ENCODE measurements around the gene BLM.

The BLM gene

DNA sequence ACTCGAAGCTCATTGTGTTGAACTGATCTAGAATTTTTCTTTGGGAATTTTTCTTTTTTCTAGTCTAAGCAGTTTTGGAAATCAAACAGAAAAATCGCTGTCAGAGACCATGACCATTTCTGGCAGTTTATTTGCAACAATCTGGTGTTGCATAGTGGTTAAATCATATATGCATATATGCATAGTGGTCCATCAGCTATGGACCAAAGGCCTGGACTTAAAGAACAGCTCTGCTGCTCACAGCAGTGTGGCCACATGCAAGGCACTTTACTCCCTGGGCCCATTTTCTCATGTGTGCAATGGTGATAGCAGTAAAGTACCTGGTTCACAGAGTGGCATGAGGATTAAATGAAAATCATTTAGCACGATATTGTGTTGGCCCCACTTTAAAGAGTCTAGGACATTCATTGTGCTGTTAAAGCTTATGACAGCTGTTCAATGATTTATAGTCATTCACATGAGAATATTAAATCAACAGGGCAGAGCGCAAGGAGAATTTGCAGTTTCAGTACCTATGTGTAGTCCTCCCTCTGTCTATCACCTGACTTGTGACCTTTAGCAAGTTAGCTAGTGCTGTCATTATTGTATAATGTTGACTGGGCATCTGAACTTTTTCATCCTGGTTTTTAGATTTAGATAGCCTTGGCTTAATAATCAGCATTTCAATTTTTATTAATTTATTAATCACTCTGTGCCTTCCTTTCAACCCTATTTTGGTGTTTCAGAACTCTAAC is 46.4 kb downstream of the BLM start:
- no peak overlapping the region for H3K4me3 Mint-ChIP-seq
- H3K9me3 Mint-ChIP-seq, result no peaks in the 10 kb centered on the region
- peaks cover 2% of the 10 kb centered on the region for H3K4me1 Mint-ChIP-seq (ENCODE audit: low read depth)
- DNase-seq (ENCODE audit: low spot score), result no peak
- no peak overlapping the region for H3K27ac Mint-ChIP-seq
- no peaks in the 10 kb centered on the region for H3K27me3 Mint-ChIP-seq (ENCODE audit: low read depth)
- peaks cover 53% of the 10 kb centered on the region for H3K36me3 Mint-ChIP-seq (ENCODE audit: low read depth)

DNA sequence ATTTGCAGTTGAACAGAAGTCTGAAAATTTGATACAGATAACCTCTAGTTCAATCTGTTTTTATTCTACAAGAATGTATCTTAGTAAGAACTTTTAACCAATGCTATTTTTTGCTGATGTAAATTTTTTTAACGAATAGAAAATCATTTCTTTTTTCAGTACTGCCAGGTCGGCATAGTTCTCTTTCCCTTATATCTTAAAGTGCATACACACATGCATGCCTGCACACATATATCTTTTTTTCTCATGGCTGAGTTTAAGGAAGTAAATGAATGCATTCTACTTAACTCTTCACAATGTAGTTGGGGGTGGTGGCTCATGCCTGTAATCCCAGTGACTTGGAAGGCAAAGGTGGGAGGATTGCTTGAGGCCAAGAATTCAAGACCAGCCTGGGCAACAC is 48.4 kb downstream of the BLM start:
- H3K9me3 Mint-ChIP-seq, result no peaks in the 10 kb centered on the region
- peaks cover 2% of the 10 kb centered on the region for H3K4me1 Mint-ChIP-seq (ENCODE audit: low read depth)
- H3K27me3 Mint-ChIP-seq (ENCODE audit: low read depth), result no peaks in the 10 kb centered on the region
- no peak overlapping the region for H3K27ac Mint-ChIP-seq
- peaks cover 56% of the 10 kb centered on the region for H3K36me3 Mint-ChIP-seq (ENCODE audit: low read depth)
- no peak overlapping the region for H3K4me3 Mint-ChIP-seq
- DNase-seq (ENCODE audit: low spot score), result no peak

DNA sequence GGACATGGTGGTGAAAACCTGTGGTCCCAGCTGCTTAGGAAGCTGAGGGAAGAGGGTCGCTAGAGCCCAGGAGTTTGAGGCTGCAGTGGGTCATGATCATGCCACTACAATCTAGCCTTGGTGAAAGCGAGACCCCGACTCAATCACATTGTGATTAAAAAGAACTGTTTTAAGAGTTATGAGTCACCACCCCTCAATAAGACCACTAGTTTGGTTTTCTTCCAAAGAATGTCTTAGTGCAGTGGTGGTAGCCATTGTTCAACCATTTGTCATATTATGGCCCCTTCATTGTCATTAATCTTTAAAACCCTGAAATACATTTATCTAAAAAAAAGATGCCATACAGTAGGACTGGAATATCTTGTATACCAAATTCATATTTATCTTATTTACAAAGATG is 48.8 kb downstream of the BLM start:
- Mint-ChIP-seq H3K9me3 (no peaks in the 10 kb centered on the region), H3K27ac (no peak overlapping the region), H3K4me1 (ENCODE audit: low read depth) (peaks cover 2% of the 10 kb centered on the region), H3K36me3 (ENCODE audit: low read depth) (peaks cover 54% of the 10 kb centered on the region), H3K27me3 (ENCODE audit: low read depth) (no peaks in the 10 kb centered on the region), H3K4me3 (no peak overlapping the region)
- DNase-seq (ENCODE audit: low spot score), result no peak

DNA sequence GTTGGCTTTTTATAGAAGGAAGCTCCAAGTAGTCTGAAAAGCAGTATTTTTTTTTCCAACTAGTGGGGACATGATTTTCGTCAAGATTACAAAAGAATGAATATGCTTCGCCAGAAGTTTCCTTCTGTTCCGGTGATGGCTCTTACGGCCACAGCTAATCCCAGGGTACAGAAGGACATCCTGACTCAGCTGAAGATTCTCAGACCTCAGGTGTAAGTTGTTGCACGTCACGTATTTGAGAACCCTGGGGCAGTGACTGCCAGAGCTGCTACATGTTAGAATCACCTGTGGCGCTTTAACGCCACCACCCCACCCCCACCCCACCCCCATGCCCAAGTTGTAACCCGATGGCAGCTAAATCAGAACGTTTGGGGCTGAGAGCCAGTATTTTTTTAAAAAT is 52.2 kb downstream of the BLM start:
- Mint-ChIP-seq H3K4me1 (ENCODE audit: low read depth) (peaks cover 2% of the 10 kb centered on the region), H3K36me3 (ENCODE audit: low read depth) (peaks cover 49% of the 10 kb centered on the region), H3K4me3 (no peak overlapping the region), H3K9me3 (no peaks in the 10 kb centered on the region), H3K27ac (no peak overlapping the region), H3K27me3 (ENCODE audit: low read depth) (no peaks in the 10 kb centered on the region)
- no peak for DNase-seq (ENCODE audit: low spot score)

DNA sequence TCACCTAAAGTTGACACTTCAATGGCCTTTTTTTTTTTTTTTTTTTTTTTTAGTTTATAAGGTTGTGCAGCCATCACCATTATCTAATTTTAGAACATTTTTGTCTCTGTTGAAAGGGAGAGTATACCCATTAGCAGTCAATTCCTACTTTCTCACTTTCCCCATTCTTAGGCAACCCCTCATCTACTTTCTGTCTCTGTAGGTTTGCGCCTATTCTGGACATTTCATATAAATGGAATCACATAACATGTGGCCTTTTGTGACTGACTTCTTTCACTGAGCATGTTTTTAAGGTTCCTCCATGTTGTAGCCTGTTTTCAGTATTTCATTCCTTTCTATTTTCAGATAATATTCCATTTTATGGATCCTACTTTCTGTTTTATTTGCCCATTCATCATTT is 56.3 kb downstream of the BLM start:
- Mint-ChIP-seq H3K4me3 (no peak overlapping the region), H3K27ac (no peak overlapping the region), H3K27me3 (ENCODE audit: low read depth) (no peaks in the 10 kb centered on the region), H3K36me3 (ENCODE audit: low read depth) (peaks cover 50% of the 10 kb centered on the region), H3K4me1 (ENCODE audit: low read depth) (peaks cover 6% of the 10 kb centered on the region), H3K9me3 (no peaks in the 10 kb centered on the region)
- no peak for DNase-seq (ENCODE audit: low spot score)

DNA sequence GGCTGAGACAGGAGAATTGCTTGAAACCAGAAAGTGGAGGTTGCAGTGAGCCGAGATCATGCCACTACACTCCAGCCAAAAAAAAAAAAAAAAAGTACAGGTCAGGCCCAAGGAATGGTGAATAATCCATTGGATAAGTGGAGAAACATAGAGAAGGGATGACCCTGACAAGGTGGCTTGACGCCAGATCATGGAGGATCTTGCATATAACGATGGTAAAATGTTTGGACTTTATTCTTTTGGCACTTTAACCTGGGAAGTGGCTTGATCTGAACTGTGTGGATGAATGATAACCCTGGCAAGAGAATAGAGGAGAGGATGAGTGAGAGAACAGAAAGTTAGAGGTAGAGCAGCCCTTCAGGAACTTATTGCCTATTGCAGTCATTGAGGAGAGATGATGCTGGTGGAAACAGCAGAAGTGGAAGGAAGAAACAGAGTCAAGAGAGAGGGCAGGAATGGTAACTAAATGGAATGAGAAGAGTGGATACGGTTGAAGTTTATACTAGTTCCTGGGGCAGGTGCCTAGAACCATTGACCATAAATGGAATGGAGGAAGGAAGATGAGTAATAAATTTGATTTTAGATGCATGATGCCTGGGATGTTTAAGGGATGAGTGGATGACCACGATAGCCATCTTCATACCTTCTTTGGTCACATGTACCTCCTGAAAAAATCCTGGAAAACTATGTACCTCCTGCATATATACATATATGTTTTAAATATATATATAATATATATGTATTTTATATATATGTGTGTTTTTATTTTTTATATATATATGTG is 57.8 kb downstream of the BLM start:
- no peak for DNase-seq (ENCODE audit: low spot score)
- Mint-ChIP-seq H3K27me3 (ENCODE audit: low read depth) (no peaks in the 10 kb centered on the region), H3K36me3 (ENCODE audit: low read depth) (peaks cover 54% of the 10 kb centered on the region)

DNA sequence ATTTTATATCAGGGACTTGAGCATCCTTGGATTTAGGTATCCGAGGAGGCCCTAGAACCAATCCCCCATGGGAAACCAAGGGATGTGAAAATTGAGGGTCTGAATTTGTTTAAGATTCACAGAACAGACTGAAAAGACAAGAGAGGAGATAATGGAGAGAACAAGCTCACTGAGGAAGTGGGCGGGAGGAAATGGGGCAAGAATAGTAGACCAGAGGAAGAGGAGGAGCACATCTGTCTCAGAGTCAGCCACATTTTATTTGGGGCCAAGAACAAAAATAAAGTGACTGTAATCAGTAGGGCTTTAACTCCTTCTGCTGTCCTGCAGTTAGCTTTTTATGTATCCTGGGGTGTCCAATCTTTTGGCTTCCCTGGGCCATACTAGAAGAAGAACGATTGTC is 63.8 kb downstream of the BLM start:
- Mint-ChIP-seq H3K4me3 (peak overlapping the region; percentile 64), H3K36me3 (ENCODE audit: low read depth) (peaks cover 58% of the 10 kb centered on the region), H3K27ac (peak overlapping the region; percentile 80), H3K9me3 (peaks cover 5% of the 10 kb centered on the region), H3K4me1 (ENCODE audit: low read depth) (peaks cover 36% of the 10 kb centered on the region), H3K27me3 (ENCODE audit: low read depth) (no peaks in the 10 kb centered on the region)
- DNase-seq (ENCODE audit: low spot score), result peak; percentile 9

More for the DNA sequence above, 57.8 kb downstream of the BLM start:
- H3K27ac Mint-ChIP-seq, result peak overlapping the region; percentile 7
- no peak overlapping the region for H3K4me3 Mint-ChIP-seq
- peaks cover 12% of the 10 kb centered on the region for H3K4me1 Mint-ChIP-seq (ENCODE audit: low read depth)
- no peaks in the 10 kb centered on the region for H3K9me3 Mint-ChIP-seq

DNA sequence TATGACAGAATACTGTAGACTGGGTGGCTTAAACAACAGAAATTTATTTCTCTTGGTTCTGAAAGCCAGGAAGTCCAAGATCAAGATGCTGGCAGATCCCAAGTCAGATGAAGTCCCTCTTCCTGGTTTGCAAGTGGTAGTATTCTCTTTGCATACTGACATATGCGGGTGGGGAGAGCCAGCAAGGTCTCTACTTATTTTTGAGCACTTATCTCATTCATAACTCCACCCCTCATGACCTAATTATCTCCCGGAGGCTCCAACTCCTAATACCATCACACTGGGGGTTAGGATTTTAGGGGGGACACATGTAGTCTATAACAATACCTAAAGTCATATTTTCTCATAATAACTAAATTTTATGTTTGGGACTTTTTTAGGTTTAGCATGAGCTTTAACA is 65.3 kb downstream of the BLM start:
- H3K27ac Mint-ChIP-seq, result no peak overlapping the region
- H3K27me3 Mint-ChIP-seq (ENCODE audit: low read depth), result no peaks in the 10 kb centered on the region
- peaks cover 36% of the 10 kb centered on the region for H3K4me1 Mint-ChIP-seq (ENCODE audit: low read depth)
- no peak for DNase-seq (ENCODE audit: low spot score)
- H3K36me3 Mint-ChIP-seq (ENCODE audit: low read depth), result peaks cover 63% of the 10 kb centered on the region
- H3K4me3 Mint-ChIP-seq, result no peak overlapping the region
- peaks cover 5% of the 10 kb centered on the region for H3K9me3 Mint-ChIP-seq

DNA sequence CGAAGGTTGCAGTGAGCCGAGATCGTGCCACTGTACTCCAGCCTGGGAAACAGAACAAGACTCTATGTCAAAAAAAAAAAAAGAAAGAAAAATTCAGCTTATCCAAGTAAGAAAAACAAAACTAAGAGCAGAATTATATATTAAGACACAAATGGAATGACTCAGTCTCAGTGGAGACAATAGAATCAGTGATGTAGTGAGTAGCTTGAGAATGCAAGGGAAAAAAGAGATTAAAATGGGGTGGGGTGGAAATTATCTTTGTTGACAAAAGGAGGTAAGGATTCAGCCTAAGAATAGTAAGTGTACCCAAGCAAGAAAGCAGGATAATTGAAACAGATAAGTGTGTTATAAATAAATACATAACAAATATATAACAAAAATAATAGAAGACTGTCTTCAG is 70.7 kb downstream of the BLM start:
- H3K4me3 Mint-ChIP-seq, result no peak overlapping the region
- H3K9me3 Mint-ChIP-seq, result no peaks in the 10 kb centered on the region
- H3K27ac Mint-ChIP-seq, result no peak overlapping the region
- H3K36me3 Mint-ChIP-seq (ENCODE audit: low read depth), result peaks cover 53% of the 10 kb centered on the region
- DNase-seq (ENCODE audit: low spot score), result no peak
- no peaks in the 10 kb centered on the region for H3K27me3 Mint-ChIP-seq (ENCODE audit: low read depth)
- peaks cover 10% of the 10 kb centered on the region for H3K4me1 Mint-ChIP-seq (ENCODE audit: low read depth)

DNA sequence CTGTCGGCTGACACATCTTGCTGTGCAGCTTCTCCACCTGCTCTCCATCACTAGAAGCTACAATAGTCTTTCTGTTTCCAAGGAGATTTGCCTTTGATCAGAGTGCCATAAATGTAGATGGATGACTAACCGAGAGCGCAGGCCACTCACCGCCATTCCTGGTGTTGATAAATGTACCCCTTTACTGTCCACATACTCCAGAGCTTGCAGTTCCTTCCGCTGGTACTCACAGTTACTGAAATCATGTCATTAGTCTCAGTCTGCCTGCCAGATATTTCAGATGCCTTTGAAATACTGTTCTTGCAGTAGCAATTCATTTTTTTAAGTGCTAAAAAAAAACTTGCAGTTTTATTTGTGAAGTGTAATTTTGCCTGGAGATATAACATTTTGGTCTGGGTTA is 72.3 kb downstream of the BLM start:
- peak overlapping the region; percentile 15 for H3K27ac Mint-ChIP-seq
- H3K4me1 Mint-ChIP-seq (ENCODE audit: low read depth), result peaks cover 14% of the 10 kb centered on the region
- H3K27me3 Mint-ChIP-seq (ENCODE audit: low read depth), result no peaks in the 10 kb centered on the region
- H3K9me3 Mint-ChIP-seq, result no peaks in the 10 kb centered on the region
- DNase-seq (ENCODE audit: low spot score), result no peak
- H3K4me3 Mint-ChIP-seq, result no peak overlapping the region
- H3K36me3 Mint-ChIP-seq (ENCODE audit: low read depth), result peaks cover 59% of the 10 kb centered on the region

DNA sequence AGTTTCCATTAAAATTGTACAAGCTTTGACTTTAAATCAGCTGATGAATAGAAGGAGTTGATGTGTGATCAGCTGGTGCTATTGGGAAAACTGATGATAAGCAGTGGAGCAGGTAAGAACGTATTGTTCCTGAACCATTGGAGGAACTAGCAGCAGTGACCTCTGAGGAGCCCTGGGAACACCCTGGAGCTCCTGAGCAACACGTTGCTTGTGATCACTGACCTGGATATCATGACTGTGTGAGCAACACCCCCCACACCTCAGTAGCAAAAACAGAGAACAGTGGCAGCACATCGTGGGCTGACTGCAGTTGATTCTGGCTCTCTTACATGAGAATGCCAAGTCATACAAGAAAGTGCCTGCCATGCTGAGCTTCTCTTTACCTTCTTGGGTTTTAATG is 72.9 kb downstream of the BLM start:
- no peaks in the 10 kb centered on the region for H3K9me3 Mint-ChIP-seq
- no peak for DNase-seq (ENCODE audit: low spot score)
- H3K4me3 Mint-ChIP-seq, result no peak overlapping the region
- H3K27ac Mint-ChIP-seq, result no peak overlapping the region
- H3K27me3 Mint-ChIP-seq (ENCODE audit: low read depth), result no peaks in the 10 kb centered on the region
- H3K4me1 Mint-ChIP-seq (ENCODE audit: low read depth), result peaks cover 11% of the 10 kb centered on the region
- H3K36me3 Mint-ChIP-seq (ENCODE audit: low read depth), result peaks cover 60% of the 10 kb centered on the region

DNA sequence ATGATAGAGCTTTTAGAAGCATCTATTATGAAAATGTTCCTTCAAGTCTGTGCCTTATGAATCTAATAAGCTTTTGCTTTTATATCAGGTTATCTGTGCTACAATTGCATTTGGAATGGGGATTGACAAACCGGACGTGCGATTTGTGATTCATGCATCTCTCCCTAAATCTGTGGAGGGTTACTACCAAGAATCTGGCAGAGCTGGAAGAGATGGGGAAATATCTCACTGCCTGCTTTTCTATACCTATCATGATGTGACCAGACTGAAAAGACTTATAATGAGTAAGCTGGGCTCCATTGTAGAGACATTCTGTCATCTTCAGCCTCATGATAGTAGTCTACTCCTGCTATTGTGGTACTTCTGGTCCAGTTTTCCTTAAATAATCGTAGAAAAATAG is 73.4 kb downstream of the BLM start:
- H3K4me3 Mint-ChIP-seq, result no peak overlapping the region
- no peaks in the 10 kb centered on the region for H3K27me3 Mint-ChIP-seq (ENCODE audit: low read depth)
- no peak for DNase-seq (ENCODE audit: low spot score)
- H3K27ac Mint-ChIP-seq, result no peak overlapping the region
- H3K9me3 Mint-ChIP-seq, result no peaks in the 10 kb centered on the region
- H3K4me1 Mint-ChIP-seq (ENCODE audit: low read depth), result peaks cover 6% of the 10 kb centered on the region
- H3K36me3 Mint-ChIP-seq (ENCODE audit: low read depth), result peaks cover 59% of the 10 kb centered on the region

DNA sequence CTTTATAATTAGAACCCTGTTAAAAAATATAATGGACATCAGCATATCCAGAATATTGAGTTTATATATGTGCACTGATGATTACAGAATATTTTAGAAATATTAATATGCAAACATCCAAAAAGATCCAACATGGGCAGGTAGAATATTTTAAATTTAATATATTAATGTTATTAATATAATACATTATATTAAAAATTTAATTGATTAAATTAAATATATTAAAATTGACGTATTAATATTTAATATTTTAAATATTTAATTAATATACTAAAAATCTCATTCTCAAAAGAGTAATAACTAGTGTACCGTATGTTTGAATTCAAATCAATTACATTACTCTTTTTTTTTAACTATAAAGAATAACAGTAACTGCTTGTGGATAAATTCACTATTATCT is 77.4 kb downstream of the BLM start:
- Mint-ChIP-seq H3K4me1 (ENCODE audit: low read depth) (peaks cover 8% of the 10 kb centered on the region), H3K27me3 (ENCODE audit: low read depth) (no peaks in the 10 kb centered on the region), H3K27ac (no peak overlapping the region), H3K36me3 (ENCODE audit: low read depth) (peaks cover 57% of the 10 kb centered on the region), H3K9me3 (no peaks in the 10 kb centered on the region), H3K4me3 (no peak overlapping the region)
- DNase-seq (ENCODE audit: low spot score), result no peak

DNA sequence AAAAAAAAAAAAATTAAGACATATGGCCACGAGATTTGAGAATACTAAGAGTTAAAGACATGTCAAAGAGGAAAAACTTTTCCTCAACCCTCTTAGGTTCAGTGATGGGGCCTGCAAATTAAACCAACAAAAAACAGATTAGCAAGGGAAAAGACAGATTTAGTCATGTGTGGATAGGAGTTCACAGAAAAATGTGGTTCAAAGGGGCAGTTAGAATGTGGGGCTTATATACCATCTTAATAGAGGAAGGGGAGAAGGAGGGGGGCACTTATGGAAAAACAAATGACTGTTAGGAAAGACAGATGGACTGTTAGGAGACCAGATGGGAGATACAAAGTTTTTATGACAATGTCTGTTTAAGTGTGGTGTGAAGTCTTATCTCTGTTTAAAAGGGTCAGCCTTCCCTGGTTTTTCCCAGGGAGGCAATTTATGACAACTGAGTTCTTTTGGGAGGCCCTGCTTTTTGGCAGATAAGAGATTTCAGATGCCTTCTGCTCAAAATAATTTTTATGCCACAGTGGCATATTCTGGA is 82.6 kb downstream of the BLM start:
- no peak overlapping the region for H3K27ac Mint-ChIP-seq
- no peak for DNase-seq (ENCODE audit: low spot score)
- peaks cover 11% of the 10 kb centered on the region for H3K4me1 Mint-ChIP-seq (ENCODE audit: low read depth)
- H3K9me3 Mint-ChIP-seq, result no peaks in the 10 kb centered on the region
- no peak overlapping the region for H3K4me3 Mint-ChIP-seq
- peaks cover 56% of the 10 kb centered on the region for H3K36me3 Mint-ChIP-seq (ENCODE audit: low read depth)
- H3K27me3 Mint-ChIP-seq (ENCODE audit: low read depth), result no peaks in the 10 kb centered on the region

Measured in T-helper 2 cell treated with Interferon-gamma antibody and Interleukin-4, amounts not matched to agents 5 μg/mL and 100 μg/mL, for 36 hours (primary cell).